B cell (primary cell): ENCODE measurements around the gene CGNL1.

ENCODE experiments used
- EZH2 ChIP-seq: IDR thresholded peaks from 2 replicates; pipeline ENCODE4 v1.6.1; 2012; ENCODE audit warnings: borderline replicate concordance, low read depth, mild to moderate bottlenecking, moderate library complexity, low read length; ENCODE audit not compliant: insufficient read depth, poor library complexity, severe bottlenecking
- TF ChIP-seq, protein P1 (sequence below): fragments of 200-600 bp; IDR thresholded peaks from one replicate; pipeline ENCODE4 v1.8.0; 2022; ENCODE audit warnings: antibody characterized with exemption, mild to moderate bottlenecking

GRCh38 chr15:57380854-57381253 is 4.5 kb downstream of the CGNL1 start:
- TF ChIP-seq, protein P1, sequence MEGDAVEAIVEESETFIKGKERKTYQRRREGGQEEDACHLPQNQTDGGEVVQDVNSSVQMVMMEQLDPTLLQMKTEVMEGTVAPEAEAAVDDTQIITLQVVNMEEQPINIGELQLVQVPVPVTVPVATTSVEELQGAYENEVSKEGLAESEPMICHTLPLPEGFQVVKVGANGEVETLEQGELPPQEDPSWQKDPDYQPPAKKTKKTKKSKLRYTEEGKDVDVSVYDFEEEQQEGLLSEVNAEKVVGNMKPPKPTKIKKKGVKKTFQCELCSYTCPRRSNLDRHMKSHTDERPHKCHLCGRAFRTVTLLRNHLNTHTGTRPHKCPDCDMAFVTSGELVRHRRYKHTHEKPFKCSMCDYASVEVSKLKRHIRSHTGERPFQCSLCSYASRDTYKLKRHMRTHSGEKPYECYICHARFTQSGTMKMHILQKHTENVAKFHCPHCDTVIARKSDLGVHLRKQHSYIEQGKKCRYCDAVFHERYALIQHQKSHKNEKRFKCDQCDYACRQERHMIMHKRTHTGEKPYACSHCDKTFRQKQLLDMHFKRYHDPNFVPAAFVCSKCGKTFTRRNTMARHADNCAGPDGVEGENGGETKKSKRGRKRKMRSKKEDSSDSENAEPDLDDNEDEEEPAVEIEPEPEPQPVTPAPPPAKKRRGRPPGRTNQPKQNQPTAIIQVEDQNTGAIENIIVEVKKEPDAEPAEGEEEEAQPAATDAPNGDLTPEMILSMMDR = no peak
- TF ChIP-seq EZH2 = no peak
